Measurements from ENCODE around the gene CLEC4F.

DNA sequence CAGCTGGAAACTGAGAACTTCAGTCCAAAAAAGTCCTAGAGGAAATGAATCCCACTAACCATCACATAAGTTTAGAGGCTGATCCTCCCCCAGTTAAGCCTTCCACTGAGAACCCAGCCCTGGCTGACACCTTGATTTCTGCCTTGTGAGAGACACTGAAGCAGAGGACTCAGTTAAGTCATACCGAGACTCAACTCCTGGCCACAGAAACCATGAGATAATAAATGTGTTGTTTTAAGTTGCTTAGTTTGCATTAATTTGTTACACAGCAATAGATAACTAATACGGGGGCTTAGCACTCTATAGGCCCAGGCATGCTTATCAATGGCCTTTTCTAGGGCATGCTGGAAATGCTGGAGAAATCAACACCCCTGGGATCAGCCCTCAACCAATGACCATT lies 49.0 kb downstream of the CLEC4F start:
- TF ChIP-seq EZH2 (IDR thresholded peaks at IDR 0.05; ENCODE audit: insufficient read depth, low read length) (no peak), CTCF (IDR thresholded peaks at IDR 0.05; ENCODE audit: insufficient read depth, low read depth, low read length) (no peak)

Measured in astrocyte (in vitro differentiated cells and primary cell).